Measurements from ENCODE around the gene PYDC2. TPM values are rescaled to one million over a fixed set of nuclear protein-coding genes. Genes with fewer than 3 reads are reported as not detected.

Gene PYDC2
- total RNA-seq (2022; extraction: Qiagen RNA extraction; ENCODE audit: low read depth), result not detected in 5 replicates

GRCh38 chr3:191461113-191461595 is at the start of gene PYDC2:
PYDC2 (plus strand) TSS chr3:191461163; CDS start chr3:191461163, 0 bp downstream.

Other genes with a start within 250 kb of the PYDC2 start
- 22.5 to 29.2 TPM (median 27.7 TPM) in 5 replicates for gene CCDC50, start 131.8 kb upstream of the PYDC2 start, total RNA-seq (2022; extraction: Qiagen RNA extraction; ENCODE audit: low read depth)
- gene UTS2B, start 130.6 kb upstream of the PYDC2 start, total RNA-seq (2022; extraction: Qiagen RNA extraction; ENCODE audit: low read depth), result not detected in 5 replicates